ENCODE data around the gene GPHN. TPM values are rescaled to one million over a fixed set of nuclear protein-coding genes. Genes with fewer than 3 reads are reported as not detected.

GPHN gene
- total and polyA plus RNA-seq, 2 donors (not counting 3 experiments of a cell fraction or from before 2014, with no cell fraction given): 5.1 to 23.2 TPM

DNA sequence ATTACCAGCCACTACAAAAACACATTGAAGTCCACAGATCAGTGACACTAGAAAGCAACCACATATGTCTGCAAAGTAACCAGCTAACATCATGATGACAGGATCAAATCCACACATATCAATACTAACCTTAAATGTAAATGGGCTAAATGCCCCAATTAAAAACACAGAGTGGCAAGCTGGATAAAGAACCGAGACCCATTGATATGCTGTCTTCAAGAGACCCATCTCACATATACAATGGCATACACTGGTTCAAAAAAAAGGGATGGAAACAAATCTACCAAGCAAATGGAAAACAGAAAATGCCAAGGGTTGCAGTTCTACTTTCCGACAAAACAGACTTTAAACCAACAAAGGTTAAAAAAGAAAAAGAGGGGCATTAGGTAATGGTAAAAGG lies 307.7 kb downstream of the GPHN start:
- Histone ChIP-seq H3K9me3 (replicated peaks; ENCODE audit: control insufficient read depth, insufficient read depth, low read length) (no peaks in the 10 kb centered on the region), H3K27me3 (ENCODE audit: control insufficient read depth in 2 of 2, insufficient read depth in 2 of 2, low read length in 2 of 2) (no peaks in the 10 kb centered on the region), H3K79me2 (ENCODE audit: control insufficient read depth, insufficient read depth, low read length) (no peaks in the 10 kb centered on the region), H3K27ac (ENCODE audit: insufficient read depth, low read depth, low read length) (no peak overlapping the region), H3K36me3 (ENCODE audit: control insufficient read depth in 2 of 2, extremely low read depth in 1 of 2, insufficient read depth in 2 of 2, low read length in 2 of 2) (no peaks in the 10 kb centered on the region), H3K4me2 (ENCODE audit: insufficient read depth, low read length) (no peak overlapping the region), H3K9ac (replicated peaks; ENCODE audit: extremely low read depth, insufficient read depth, low read length) (no peak overlapping the region), H4K20me1 (replicated peaks; ENCODE audit: control insufficient read depth, extremely low read depth, insufficient read depth, low read length) (no peaks in the 10 kb centered on the region), H3K9me1 (replicated peaks; ENCODE audit: control insufficient read depth, extremely low read depth, insufficient read depth, low read length) (no peaks in the 10 kb centered on the region), H3K4me3 (replicated peaks in 1 of 3; ENCODE audit: insufficient read depth in 1 of 3, low read depth in 1 of 3, low read length in 3 of 3) (no peak overlapping the region), H3K4me1 (ENCODE audit: control insufficient read depth, extremely low read depth, insufficient read depth, low read length) (no peaks in the 10 kb centered on the region), H2AFZ (ENCODE audit: low read depth, low read length) (no peak overlapping the region)
- TF ChIP-seq, protein P1, sequence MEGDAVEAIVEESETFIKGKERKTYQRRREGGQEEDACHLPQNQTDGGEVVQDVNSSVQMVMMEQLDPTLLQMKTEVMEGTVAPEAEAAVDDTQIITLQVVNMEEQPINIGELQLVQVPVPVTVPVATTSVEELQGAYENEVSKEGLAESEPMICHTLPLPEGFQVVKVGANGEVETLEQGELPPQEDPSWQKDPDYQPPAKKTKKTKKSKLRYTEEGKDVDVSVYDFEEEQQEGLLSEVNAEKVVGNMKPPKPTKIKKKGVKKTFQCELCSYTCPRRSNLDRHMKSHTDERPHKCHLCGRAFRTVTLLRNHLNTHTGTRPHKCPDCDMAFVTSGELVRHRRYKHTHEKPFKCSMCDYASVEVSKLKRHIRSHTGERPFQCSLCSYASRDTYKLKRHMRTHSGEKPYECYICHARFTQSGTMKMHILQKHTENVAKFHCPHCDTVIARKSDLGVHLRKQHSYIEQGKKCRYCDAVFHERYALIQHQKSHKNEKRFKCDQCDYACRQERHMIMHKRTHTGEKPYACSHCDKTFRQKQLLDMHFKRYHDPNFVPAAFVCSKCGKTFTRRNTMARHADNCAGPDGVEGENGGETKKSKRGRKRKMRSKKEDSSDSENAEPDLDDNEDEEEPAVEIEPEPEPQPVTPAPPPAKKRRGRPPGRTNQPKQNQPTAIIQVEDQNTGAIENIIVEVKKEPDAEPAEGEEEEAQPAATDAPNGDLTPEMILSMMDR (IDR thresholded peaks at IDR 0.05; ENCODE audit: extremely low read depth in 1 of 2, insufficient read depth in 1 of 2, low read depth in 1 of 2, low read length in 2 of 2): no peak
- no peak for TF ChIP-seq FOS (IDR thresholded peaks at IDR 0.05; ENCODE audit: borderline replicate concordance, insufficient read depth, low read length)
- no peak for TF ChIP-seq MYC (IDR thresholded peaks at IDR 0.05; ENCODE audit: low read depth, low read length)
- TF ChIP-seq JUN (IDR thresholded peaks at IDR 0.05; ENCODE audit: borderline replicate concordance, insufficient read depth, insufficient read length, low read depth): no peak
- no peak for TF ChIP-seq POLR2AphosphoS5 (IDR thresholded peaks at IDR 0.05; ENCODE audit: insufficient read depth, low read depth, low read length)
- no peak for TF ChIP-seq POLR2A (IDR thresholded peaks at IDR 0.05; ENCODE audit: low read depth, low read length)
- TF ChIP-seq EZH2 (IDR thresholded peaks at IDR 0.05; ENCODE audit: borderline replicate concordance, low read depth, low read length, severe bottlenecking): no peak
- TF ChIP-seq, protein P2, sequence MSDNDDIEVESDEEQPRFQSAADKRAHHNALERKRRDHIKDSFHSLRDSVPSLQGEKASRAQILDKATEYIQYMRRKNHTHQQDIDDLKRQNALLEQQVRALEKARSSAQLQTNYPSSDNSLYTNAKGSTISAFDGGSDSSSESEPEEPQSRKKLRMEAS (IDR thresholded peaks at IDR 0.05; ENCODE audit: insufficient read depth, insufficient read length): no peak
- TF ChIP-seq GATA2 (IDR thresholded peaks at IDR 0.05; ENCODE audit: insufficient read depth, insufficient read length, low read depth, low read length): no peak
- no TSS peak for BruUV-seq (replicated peaks)
- intact Hi-C loops (cut with micrococcal nuclease): no loop called here
- ChIA-PET CTCF (no interaction called here), POLR2A (no interaction called here)
- dilution Hi-C loops (cut with MboI; ENCODE audit: extremely low pct_ligation_motif_present, low sequenced_read_pairs): loop anchor here (25.0 kb wide), 1 partner anchor 97 kb away; no protein-coding TSS in a partner anchor
- FAIRE-seq (no peak), DNase-seq (ENCODE audit: low read depth, low spot score) (no peak)
